ENCODE data around the gene DUS1L.

Gene DUS1L

GRCh38 chr17:82065638-82066303 is at the start of gene DUS1L:
Gene DUS1L, minus strand, starts transcription at chr17:82065804. Its CDS starts 745 bp downstream, at chr17:82065059.
- peak; percentile 63 for DNase-seq

GRCh38 chr17:82114872-82115271 is 49.3 kb upstream of the DUS1L start:
- DNase-seq: no peak

DNA sequence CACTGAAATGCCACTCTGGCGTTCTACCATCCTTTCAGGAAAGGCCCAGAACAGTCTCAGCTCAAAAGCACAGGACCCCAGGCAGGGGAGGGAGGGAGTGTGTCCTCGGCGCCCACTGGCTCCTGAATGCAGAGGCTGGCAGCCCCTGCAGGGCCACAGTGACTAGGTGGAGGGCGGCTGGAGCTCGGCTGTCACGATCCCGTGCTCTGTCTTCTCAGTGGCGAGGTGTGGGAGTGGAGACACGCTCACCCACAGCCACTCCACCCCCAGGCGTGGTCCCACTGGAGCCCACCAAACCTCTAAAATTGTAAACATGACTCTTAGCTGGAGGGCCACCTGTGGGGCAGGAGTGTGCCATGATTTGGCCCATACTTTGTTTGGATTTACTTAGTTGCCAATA is 48.8 kb upstream of the DUS1L start:
- DNase-seq: no peak

DNA sequence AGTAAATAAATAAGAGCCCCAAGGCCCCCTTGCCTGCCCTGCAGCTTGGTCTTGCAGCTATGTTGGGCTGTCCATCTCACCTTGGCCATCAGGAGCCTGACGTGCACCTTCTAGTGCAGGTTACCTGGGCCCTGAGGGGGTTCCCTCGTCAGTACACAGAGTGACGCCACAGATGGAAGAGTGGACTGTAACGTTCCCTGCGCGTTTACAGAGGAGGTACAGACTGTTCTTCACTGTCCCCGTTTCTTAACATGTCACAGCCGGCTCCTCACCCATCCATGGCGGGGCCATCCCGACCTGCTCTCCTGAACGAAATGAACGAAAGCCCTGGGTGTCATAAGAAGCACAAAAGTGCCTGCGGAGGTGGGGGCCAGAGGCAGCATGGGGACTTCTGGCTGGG is 48.3 kb upstream of the DUS1L start:
- no peak for DNase-seq

GRCh38 chr17:82113422-82113821 is 47.8 kb upstream of the DUS1L start:
- no peak for DNase-seq

DNA sequence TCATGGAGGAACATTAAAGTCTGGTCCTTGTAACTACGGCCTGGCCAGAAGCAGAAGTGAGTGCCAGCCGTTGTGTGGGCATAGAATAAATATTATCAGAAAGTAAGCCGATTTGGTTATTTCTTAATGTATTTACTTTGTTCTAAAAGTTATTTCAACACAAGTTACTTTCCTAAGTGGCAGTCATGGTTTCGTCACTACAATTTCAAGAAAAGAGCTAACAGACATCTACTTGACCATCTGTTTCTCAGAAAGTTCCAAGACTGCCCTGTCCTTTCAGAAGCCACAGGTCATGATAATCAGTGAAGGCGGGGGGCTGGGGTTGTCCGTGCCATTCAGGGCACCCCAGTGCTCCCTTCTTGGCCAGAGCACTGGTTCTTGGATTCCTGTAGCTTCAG is 47.3 kb upstream of the DUS1L start:
- DNase-seq: no peak

GRCh38 chr17:82112181-82112913 is 46.7 kb upstream of the DUS1L start:
- DNase-seq: no peak

- no peak for DNase-seq
These were observed 44.7 kb upstream of the DUS1L start for GRCh38 chr17:82110298-82110697.

DNA sequence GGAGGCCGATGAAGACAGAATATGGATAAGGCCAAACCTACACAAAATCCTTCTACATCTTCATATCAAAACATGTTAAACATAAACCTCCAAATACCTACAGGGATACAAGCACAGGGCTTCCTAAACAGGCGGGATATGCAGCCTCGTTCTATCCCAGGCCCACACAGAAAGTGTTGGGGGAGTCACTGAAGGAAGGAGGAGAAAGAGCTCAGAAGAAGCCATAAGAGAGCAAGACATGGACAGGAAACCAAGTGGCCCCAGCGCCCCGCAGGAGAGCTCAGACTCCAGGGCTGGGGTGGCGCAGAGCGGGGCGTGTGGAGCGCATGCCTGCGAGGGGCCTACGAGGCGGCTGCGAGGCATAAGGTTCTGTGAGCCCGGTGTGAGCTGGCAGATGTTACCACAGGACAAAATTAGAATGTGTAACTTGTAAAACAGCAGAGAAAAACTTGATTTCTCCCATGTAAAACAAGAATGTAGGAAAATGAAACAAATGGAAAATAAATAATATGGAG is 43.4 kb upstream of the DUS1L start:
- no peak for DNase-seq

GRCh38 chr17:82108496-82108945 is 42.9 kb upstream of the DUS1L start:
- no peak for DNase-seq

GRCh38 chr17:82108038-82108437 is 42.4 kb upstream of the DUS1L start:
- no peak for DNase-seq

DNA sequence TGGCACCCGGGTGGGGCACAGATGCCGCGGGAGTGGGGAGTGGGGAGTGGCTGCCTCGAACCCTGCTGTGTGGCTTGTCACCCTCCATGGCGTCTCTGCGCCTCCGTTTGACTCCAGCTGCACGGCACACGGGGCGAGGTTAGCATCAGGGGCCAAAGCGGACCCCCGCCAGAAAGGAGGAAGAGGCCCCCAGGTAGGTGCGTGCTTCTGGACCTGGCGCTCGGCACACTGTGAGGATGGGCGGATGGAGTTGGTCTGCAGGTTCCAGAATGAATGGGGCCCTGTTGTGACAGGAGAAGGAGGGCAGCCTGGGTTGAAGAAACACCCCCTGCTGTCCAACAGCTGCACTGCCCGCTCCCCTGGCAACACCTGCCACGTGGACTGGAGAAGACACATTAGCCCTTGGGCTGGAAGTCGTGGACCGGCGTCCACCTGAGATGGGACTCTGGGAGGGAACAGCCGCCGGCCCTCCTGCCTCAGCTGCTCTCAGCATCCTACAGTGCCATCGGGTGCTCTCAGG is 41.8 kb upstream of the DUS1L start:
- DNase-seq: peak; percentile 40

- DNase-seq: no peak
These were observed 41.2 kb upstream of the DUS1L start for GRCh38 chr17:82106688-82107305.

GRCh38 chr17:82105882-82106687 is 40.5 kb upstream of the DUS1L start:
- peak; percentile 71 for DNase-seq

DNA sequence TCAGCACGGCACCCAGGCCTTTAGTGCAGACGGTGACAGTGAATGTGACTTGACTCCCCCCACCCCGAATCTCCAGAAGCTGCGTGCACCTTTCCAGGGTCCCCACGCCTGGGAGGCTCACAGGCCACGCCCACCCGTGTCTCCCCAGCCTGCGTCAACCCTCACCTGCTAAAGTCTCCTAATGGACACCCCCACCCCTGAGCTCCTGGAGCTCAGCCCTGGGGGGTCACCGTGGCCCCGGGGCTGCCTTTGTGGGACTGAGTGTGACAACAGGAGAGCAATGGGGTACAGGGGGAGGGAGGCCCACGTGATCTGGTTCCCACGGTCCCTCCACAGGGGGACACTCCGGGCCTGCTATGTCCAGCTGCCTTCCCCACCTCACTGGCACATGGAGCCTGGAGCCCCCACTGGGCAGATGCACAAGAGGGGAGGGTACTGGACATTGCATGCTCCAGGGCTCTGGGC is 39.8 kb upstream of the DUS1L start:
- DNase-seq: no peak

- DNase-seq: no peak
These were observed 39.3 kb upstream of the DUS1L start for GRCh38 chr17:82104797-82105416.

GRCh38 chr17:82103553-82104451 is 38.2 kb upstream of the DUS1L start:
- DNase-seq: peak; percentile 83

DNA sequence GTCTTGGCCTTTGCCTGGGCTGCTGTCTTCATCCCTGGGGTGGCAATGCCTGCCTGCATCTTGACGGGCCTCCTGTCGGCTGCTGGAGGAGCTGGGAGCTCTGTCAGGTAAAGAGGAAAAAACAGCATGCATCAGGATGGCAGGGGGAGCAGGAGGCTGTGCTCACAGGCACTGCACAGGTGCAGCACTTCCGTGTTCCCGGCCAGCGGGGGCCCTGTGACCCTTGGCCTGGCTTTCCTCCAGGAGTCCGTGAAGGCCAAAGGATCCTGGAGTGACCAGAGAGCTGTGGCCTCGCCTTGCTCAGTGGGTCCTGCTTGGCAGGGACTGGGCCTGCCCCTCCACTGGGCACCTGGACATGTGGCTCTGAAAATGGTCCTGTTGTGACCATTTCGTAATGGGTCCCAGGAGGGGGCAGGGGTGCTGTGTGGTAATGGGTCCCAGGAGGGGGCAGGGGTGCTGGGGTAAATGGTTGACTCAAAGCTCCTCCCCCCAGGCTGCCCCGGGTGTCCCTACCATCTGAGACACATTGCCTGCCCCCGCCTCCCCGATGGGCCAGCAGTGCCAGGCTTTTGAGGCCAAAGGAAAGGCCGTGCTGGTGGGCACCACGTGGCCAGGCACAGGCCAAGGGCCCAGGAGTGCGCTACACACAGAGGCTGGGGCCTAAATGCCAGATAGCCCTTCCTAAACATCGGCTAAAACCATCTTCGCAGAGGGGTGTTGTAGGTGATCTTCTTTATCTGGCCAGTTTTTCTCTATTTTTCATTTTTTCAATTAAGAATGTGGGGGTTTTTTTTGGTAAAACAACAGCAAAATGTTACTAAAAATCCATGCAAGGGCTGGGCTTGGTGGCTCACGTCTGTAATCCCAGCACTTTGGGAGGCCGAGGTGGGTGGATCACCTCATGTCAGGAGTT is 36.4 kb upstream of the DUS1L start:
- DNase-seq: no peak

DNA sequence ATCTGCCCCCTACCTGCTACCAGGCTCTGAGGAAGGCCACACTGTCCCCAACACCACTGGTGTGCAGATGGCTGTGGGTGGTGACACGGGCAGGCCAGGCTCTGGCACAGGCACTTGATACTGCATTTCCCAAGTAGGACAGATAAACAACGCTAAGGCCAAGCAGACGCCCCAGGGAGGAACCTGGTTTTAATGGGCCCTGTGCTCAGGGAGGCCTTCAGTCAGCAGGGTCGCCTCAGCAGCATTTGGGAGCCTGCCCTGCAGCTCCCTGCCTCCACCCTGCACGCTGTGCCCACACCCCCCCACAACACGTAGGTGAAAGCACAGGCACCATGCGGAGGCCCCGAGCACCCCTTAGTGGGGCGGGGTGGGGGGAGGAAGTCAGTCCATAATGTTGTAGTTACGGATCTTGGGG is 35.7 kb upstream of the DUS1L start:
- no peak for DNase-seq

All from NCI-H82 (cell line).